Kidney (tissue), 14 donors: Measurements from ENCODE around the gene PRKN. TPM values are rescaled to one million over a fixed set of nuclear protein-coding genes. Genes with fewer than 3 reads are reported as not detected.

Experiments
- DNase-seq, 5 donors: peaks; one replicate each; pipeline ENCODE4 v3.0.0-alpha.2; 2013 to 2020
- FAIRE-seq: peaks from 2 replicates; lab custom pipeline; 2012; peaks lifted over from hg19 to GRCh38; lab: Jason Lieb, UNC
- H3K27ac ChIP-seq, 2 donors: one replicate each; pipeline ENCODE4 v1.7.0; 2013; ENCODE audit warnings: low read depth in 2 of 2, low read length in 2 of 2, inconsistent platforms in 1 of 2
- H3K27me3 ChIP-seq: one replicate; pipeline ENCODE4 v1.7.1; 2013; ENCODE audit warnings: low read length, inconsistent platforms; ENCODE audit not compliant: control insufficient read depth, insufficient read depth
- H3K36me3 ChIP-seq, 3 donors: one replicate each; pipeline versions ENCODE4 v1.7.0 to v1.7.1; 2013; ENCODE audit warnings: low read length in 3 of 3, control low read depth in 1 of 3, inconsistent platforms in 1 of 3; ENCODE audit not compliant: insufficient read depth in 3 of 3, control insufficient read depth in 2 of 3
- H3K4me1 ChIP-seq, 3 donors: one replicate each; pipeline versions ENCODE4 v1.7.0 to v1.7.1; 2013; ENCODE audit warnings: low read length in 3 of 3, inconsistent platforms in 1 of 3, low read depth in 1 of 3; ENCODE audit not compliant: control insufficient read depth in 2 of 3, insufficient read depth in 2 of 3
- H3K4me3 ChIP-seq, 3 donors: one replicate each; pipeline versions ENCODE4 v1.7.0 to v1.8.1; 2013; ENCODE audit warnings: low read length in 3 of 3, control low read depth in 1 of 3, inconsistent platforms in 1 of 3
- H3K9ac ChIP-seq, 3 donors: one replicate each; pipeline versions ENCODE4 v1.7.0 to v1.7.1; 2013; ENCODE audit warnings: low read length in 3 of 3, control low read depth in 1 of 3, inconsistent platforms in 1 of 3
- H3K9me3 ChIP-seq, 3 donors: one replicate each; pipeline versions ENCODE4 v1.7.0 to v1.7.1; 2013; ENCODE audit warnings: low read length in 3 of 3, control low read depth in 1 of 3, inconsistent platforms in 1 of 3; ENCODE audit not compliant: control insufficient read depth in 2 of 3, insufficient read depth in 1 of 3
- CTCF ChIP-seq: IDR thresholded peaks from 3 replicates; pipeline ENCODE4 v1.5.1; 2012; ENCODE audit warnings: mild to moderate bottlenecking, moderate library complexity, borderline replicate concordance; ENCODE audit not compliant: insufficient read depth; ENCODE audit errors: extremely low read depth
- intact Hi-C: fragments of 100-400 bp; cut with DNase I; formaldehyde crosslinking; loops from one replicate; pipeline ENCODE4 v1.11.1; 2022
- polyA plus RNA-seq: library from polyadenylated mRNA; stranded (reverse); fragments of 350-450 nt; fragmentation: Illumina TruSeq; extraction: RNeasy Lipid Tissue Mini Kit (QIAGEN cat#74804); gene quantifications from one replicate; pipeline ENCODE4 v1.2.3, GENCODE V29; 2014; ENCODE audit warnings: low read depth, low replicate concordance; ENCODE audit not compliant: insufficient read depth
- total RNA-seq: library from RNA; stranded (reverse); fragmentation: NEBNext Ultra II Directional; extraction: Animal tissue kit (Norgen Biotek cat#: 25700); gene quantifications from one replicate; pipeline ENCODE4 v1.2.1, GENCODE V29; 2021
- donor health status: control.
- donor health status: control.
- donor health status: control.
- donor health status: control.
- donor health status: control.
- donor health status: DM: yes; HTN: yes; CAD: no.
- donor health status: Normal renal cell carcinoma (clear cell type).

PRKN gene
- total and polyA plus RNA-seq, 2 donors from 2014 or later = 8.6 to 10.4 TPM

GRCh38 chr6:161833099-161833860 is 894.3 kb downstream of the PRKN start:
- Histone ChIP-seq H3K4me1 (no peaks in the 10 kb centered on the region), H3K9ac (no peak overlapping the region), H3K4me3 (no peak overlapping the region), H3K27me3 (no peaks in the 10 kb centered on the region), H3K36me3 (no peaks in the 10 kb centered on the region), H3K27ac (no peak overlapping the region), H3K9me3 (no peaks in the 10 kb centered on the region)
- no peak for TF ChIP-seq CTCF
- FAIRE-seq (no peak), DNase-seq (no peak)
- intact Hi-C loops = no loop called here

- TF ChIP-seq CTCF = no peak
- Histone ChIP-seq H3K4me1 (no peaks in the 10 kb centered on the region), H3K27ac (no peak overlapping the region), H3K36me3 (no peaks in the 10 kb centered on the region), H3K4me3 (no peak overlapping the region), H3K27me3 (no peaks in the 10 kb centered on the region), H3K9me3 (no peaks in the 10 kb centered on the region), H3K9ac (no peak overlapping the region)
- no peak for DNase-seq
- no peak for FAIRE-seq
- intact Hi-C loops = no loop called here
Observed at GRCh38 chr6:161832622-161833021, 894.9 kb downstream of the PRKN start.

GRCh38 chr6:161830866-161831616 is 896.5 kb downstream of the PRKN start:
- no peaks in the 10 kb centered on the region for H3K27me3 ChIP-seq
- no peaks in the 10 kb centered on the region for H3K9me3 ChIP-seq
- FAIRE-seq = no peak
- no peak for TF ChIP-seq CTCF
- intact Hi-C loops = no loop called here
- DNase-seq = no peak
- H3K36me3 ChIP-seq = no peaks in the 10 kb centered on the region
- no peak overlapping the region for H3K9ac ChIP-seq
- no peak overlapping the region for H3K4me3 ChIP-seq
- H3K27ac ChIP-seq = no peak overlapping the region
- no peaks in the 10 kb centered on the region for H3K4me1 ChIP-seq
